Trophoblast cell (in vitro differentiated cells and primary cell): ENCODE results near the gene SPATA6.
A peak's percentile ranks its signal among the peaks of the same experiment; 100 is the strongest.
"Not testable (repeated sequence)": the region's sequence is repeated elsewhere in the genome, so short reads cannot be mapped to it uniquely, and the experiment has no call there.

Experiments used
- DNase-seq, 2 donors: peaks; one replicate each; pipeline ENCODE4 v3.0.0-alpha.2; 2016
- H2AFZ ChIP-seq: 2 replicates; pipeline ENCODE4 v1.6.1; 2013; ENCODE audit warnings: low read length, moderate library complexity, mild to moderate bottlenecking; ENCODE audit not compliant: insufficient read depth, poor library complexity
- H2AK5ac ChIP-seq: 2 replicates; pipeline ENCODE4 v1.6.1; 2013; ENCODE audit warnings: mild to moderate bottlenecking, low read length
- H2BK120ac ChIP-seq: 2 replicates; pipeline ENCODE4 v1.6.1; 2013; ENCODE audit warnings: low read length, mild to moderate bottlenecking, moderate library complexity; ENCODE audit not compliant: insufficient read depth, poor library complexity
- H2BK12ac ChIP-seq: 2 replicates; pipeline ENCODE4 v1.6.1; 2013; ENCODE audit warnings: mild to moderate bottlenecking, low read length, moderate library complexity
- H2BK5ac ChIP-seq: 2 replicates; pipeline ENCODE4 v1.6.1; 2013; ENCODE audit warnings: low read length, low read depth, moderate library complexity, mild to moderate bottlenecking; ENCODE audit not compliant: poor library complexity
- H3K14ac ChIP-seq: 2 replicates; pipeline ENCODE4 v1.6.1; 2013; ENCODE audit warnings: mild to moderate bottlenecking, low read length
- H3K18ac ChIP-seq: 2 replicates; pipeline ENCODE4 v1.6.1; 2013; ENCODE audit warnings: mild to moderate bottlenecking, low read length
- H3K23ac ChIP-seq: 2 replicates; pipeline ENCODE4 v1.6.1; 2013; ENCODE audit warnings: low read length
- H3K27ac ChIP-seq: 2 replicates; pipeline ENCODE4 v1.5.1; 2013; ENCODE audit warnings: low read depth, mild to moderate bottlenecking, inconsistent platforms, low read length, moderate library complexity
- H3K27me3 ChIP-seq: 2 replicates; pipeline ENCODE4 v1.6.1; 2013; ENCODE audit warnings: inconsistent platforms, mild to moderate bottlenecking, low read length, moderate library complexity; ENCODE audit not compliant: insufficient read depth
- H3K36me3 ChIP-seq, 2 experiments: 1 replicate in 1 of 2; 2 replicates in 1 of 2; pipeline ENCODE4 v1.6.1; 2013; ENCODE audit warnings: low read length in 2 of 2, mild to moderate bottlenecking in 2 of 2, moderate library complexity in 1 of 2; ENCODE audit not compliant: insufficient read depth in 2 of 2, control insufficient read depth in 1 of 2
- H3K4ac ChIP-seq: 2 replicates; pipeline ENCODE4 v1.6.1; 2013; ENCODE audit warnings: low read depth, mild to moderate bottlenecking, low read length, moderate library complexity
- H3K4me1 ChIP-seq, 2 experiments: 1 replicate in 1 of 2; 2 replicates in 1 of 2; pipeline ENCODE4 v1.6.1; 2013; ENCODE audit warnings: low read length in 2 of 2, mild to moderate bottlenecking in 2 of 2, moderate library complexity in 1 of 2; ENCODE audit not compliant: insufficient read depth in 2 of 2, control insufficient read depth in 1 of 2
- H3K4me2 ChIP-seq: 2 replicates; pipeline ENCODE4 v1.6.1; 2013; ENCODE audit warnings: inconsistent platforms, mild to moderate bottlenecking, low read length, moderate library complexity
- H3K4me3 ChIP-seq: 2 replicates; pipeline ENCODE4 v1.5.1; 2013; ENCODE audit warnings: mild to moderate bottlenecking, low read depth, low read length, inconsistent platforms
- H3K79me1 ChIP-seq: one replicate; pipeline ENCODE4 v1.6.1; 2013; ENCODE audit warnings: low read length
- H3K79me2 ChIP-seq: 2 replicates; pipeline ENCODE4 v1.6.1; 2013; ENCODE audit warnings: low read length, mild to moderate bottlenecking; ENCODE audit not compliant: control insufficient read depth, insufficient read depth, poor library complexity
- H3K9ac ChIP-seq: 2 replicates; pipeline ENCODE4 v1.6.1; 2013; ENCODE audit warnings: mild to moderate bottlenecking, low read length
- H3K9me3 ChIP-seq: 2 replicates; pipeline ENCODE4 v1.6.1; 2013; ENCODE audit warnings: low read depth, mild to moderate bottlenecking, control low read depth, inconsistent platforms, low read length; ENCODE audit not compliant: insufficient read depth
- H4K12ac ChIP-seq: 2 replicates; pipeline ENCODE4 v1.6.1; 2013; ENCODE audit warnings: low read depth, mild to moderate bottlenecking, low read length, moderate library complexity
- H4K8ac ChIP-seq: 2 replicates; pipeline ENCODE4 v1.6.1; 2013; ENCODE audit warnings: low read depth, mild to moderate bottlenecking, low read length, moderate library complexity
- H4K91ac ChIP-seq: one replicate; pipeline ENCODE4 v1.6.1; 2013; ENCODE audit warnings: low read depth, mild to moderate bottlenecking, low read length, moderate library complexity
- WGBS: extraction: QIAGEN DNeasy Blood & Tissue Kit; methylation state at CpG from one replicate; pipeline ENCODE4 v1.1.7; 2013; ENCODE audit warnings: missing lambda C conversion rate; ENCODE audit not compliant: insufficient read length, insufficient coverage; ENCODE audit errors: extremely low coverage; 5-methylcytosine and 5-hydroxymethylcytosine counted together

Gene SPATA6

GRCh38 chr1:48480504-48480903 is 8.5 kb upstream of the SPATA6 start:
- Histone ChIP-seq H3K4ac (no peak overlapping the region), H3K79me2 (no peaks in the 10 kb centered on the region), H4K12ac (no peak overlapping the region), H3K27ac (no peak overlapping the region), H2AK5ac (no peak overlapping the region), H3K14ac (no peak overlapping the region), H3K4me3 (no peak overlapping the region), H3K9ac (no peak overlapping the region), H2AFZ (no peak overlapping the region), H3K9me3 (peaks cover 7% of the 10 kb centered on the region), H3K27me3 (no peaks in the 10 kb centered on the region), H4K91ac (no peak overlapping the region), H2BK12ac (no peak overlapping the region), H4K8ac (no peak overlapping the region), H3K36me3 (no peaks in the 10 kb centered on the region), H3K4me1 (no peaks in the 10 kb centered on the region), H3K4me2 (no peak overlapping the region), H3K18ac (no peak overlapping the region), H3K79me1 (no peaks in the 10 kb centered on the region), H2BK120ac (no peak overlapping the region), H3K23ac (no peak overlapping the region), H2BK5ac (no peak overlapping the region)
- no peak for DNase-seq

DNA sequence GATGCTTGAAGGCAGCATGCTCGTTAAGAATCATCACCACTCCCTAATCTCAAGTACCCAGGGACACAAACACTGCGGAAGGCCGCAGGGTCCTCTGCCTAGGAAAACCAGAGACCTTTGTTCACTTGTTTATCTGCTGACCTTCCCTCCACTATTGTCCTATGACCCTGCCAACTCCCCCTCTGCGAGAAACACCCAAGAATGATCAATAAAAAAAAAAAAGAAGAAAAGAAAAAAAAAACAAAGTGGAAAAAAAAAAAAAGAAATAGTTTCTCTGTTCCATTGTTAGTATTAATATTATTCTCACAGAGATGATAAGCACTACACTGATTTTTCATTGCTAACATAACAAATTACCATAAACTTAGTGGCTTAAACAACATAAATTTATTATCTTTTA is 8.0 kb upstream of the SPATA6 start:
- not testable (repeated sequence) for H2AK5ac ChIP-seq, DNase-seq, H4K8ac ChIP-seq, H3K18ac ChIP-seq, H3K27me3 ChIP-seq, H4K12ac ChIP-seq, H3K27ac ChIP-seq, H3K9ac ChIP-seq, H3K14ac ChIP-seq, H3K9me3 ChIP-seq, H2BK120ac ChIP-seq, H3K79me1 ChIP-seq, H4K91ac ChIP-seq, H3K4me3 ChIP-seq, H3K4me2 ChIP-seq, H3K36me3 ChIP-seq, H3K79me2 ChIP-seq, H3K4me1 ChIP-seq, H2BK12ac ChIP-seq, H2AFZ ChIP-seq, H3K23ac ChIP-seq, H2BK5ac ChIP-seq, H3K4ac ChIP-seq
- no CpG with 5 or more reads among the region's 4 CpGs for WGBS

DNA sequence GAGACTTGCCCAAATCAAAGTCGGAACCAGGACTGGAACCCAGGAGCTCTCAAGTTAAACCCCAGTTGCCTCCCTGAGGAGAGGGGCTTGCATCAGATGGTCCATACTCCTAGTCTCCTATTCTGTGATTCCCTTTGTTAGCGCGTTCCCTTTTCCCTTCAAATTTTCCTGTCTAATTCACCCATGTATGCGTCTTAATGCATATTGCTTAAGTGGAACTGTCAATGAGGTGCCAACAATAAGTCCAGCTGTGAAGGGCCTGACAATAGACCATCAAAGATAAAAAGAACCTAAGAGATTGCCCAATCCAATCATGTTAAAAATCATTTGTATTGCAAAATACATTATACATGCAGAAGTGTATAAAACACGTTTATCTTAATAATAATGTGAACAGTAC is 634 bp upstream of the SPATA6 start:
- H3K79me1 ChIP-seq: no peaks in the 10 kb centered on the region
- no peak overlapping the region for H3K23ac ChIP-seq
- no peak overlapping the region for H4K91ac ChIP-seq
- H3K4me3 ChIP-seq: no peak overlapping the region
- DNase-seq: no peak
- no peak overlapping the region for H3K4ac ChIP-seq
- no peaks in the 10 kb centered on the region for H3K79me2 ChIP-seq
- no peaks in the 10 kb centered on the region for H3K27me3 ChIP-seq
- no peak overlapping the region for H3K27ac ChIP-seq
- no peak overlapping the region for H4K12ac ChIP-seq
- H3K9me3 ChIP-seq: peaks cover 4% of the 10 kb centered on the region
- no peak overlapping the region for H2BK12ac ChIP-seq
- H4K8ac ChIP-seq: peak overlapping the region; percentile 85
- no peak overlapping the region for H2BK5ac ChIP-seq
- no peak overlapping the region for H2BK120ac ChIP-seq
- no peaks in the 10 kb centered on the region for H3K36me3 ChIP-seq
- no peak overlapping the region for H3K18ac ChIP-seq
- H3K4me1 ChIP-seq: peaks cover 2 to 6% of the 10 kb centered on the region in 2 experiments
- H3K4me2 ChIP-seq: peak overlapping the region; percentile 65
- no peak overlapping the region for H2AK5ac ChIP-seq
- no peak overlapping the region for H3K14ac ChIP-seq
- peak overlapping the region; percentile 69 for H2AFZ ChIP-seq
- H3K9ac ChIP-seq: peak overlapping the region; percentile 43
- no CpG with 5 or more reads among the region's 5 CpGs for WGBS

DNA sequence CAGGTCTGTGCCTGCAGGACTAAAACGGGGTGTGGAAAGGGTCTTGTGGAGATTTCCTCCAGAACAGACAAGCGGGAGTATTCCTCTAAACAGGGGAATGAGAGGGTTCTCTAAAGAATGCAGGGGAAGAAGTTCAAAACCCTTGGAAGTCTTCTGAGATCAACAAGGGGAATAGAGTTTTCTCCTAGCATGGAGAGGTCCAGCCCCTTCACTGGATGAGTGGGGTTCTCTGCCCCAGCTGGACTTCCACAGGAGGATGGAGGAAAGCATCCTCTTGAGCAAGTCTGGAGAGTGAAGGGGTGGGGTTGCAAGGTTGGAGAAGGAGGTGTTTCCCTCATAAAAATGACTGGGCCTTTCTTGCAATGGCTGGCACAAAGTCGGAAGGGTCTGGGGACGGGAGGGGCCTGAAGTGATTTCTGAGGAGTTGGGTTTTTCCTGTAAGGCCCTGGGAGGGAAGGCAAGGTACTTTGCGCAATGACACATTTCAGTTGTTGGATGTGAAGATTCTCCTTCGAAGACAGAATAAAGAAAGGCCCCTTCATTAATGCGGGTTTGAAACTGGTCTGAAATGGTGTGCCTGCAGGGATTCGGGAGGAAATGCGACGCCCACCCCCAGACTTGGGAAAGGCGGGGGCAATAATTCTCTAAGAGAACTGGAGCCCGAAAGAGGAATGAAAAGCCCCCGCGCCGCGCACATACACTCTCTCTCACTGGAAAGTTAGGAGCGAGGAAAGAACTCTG is 884 bp downstream of the SPATA6 start:
- WGBS: no CpG with 5 or more reads among the region's 17 CpGs
- Histone ChIP-seq H3K23ac (no peak overlapping the region), H3K14ac (no peak overlapping the region), H2BK12ac (no peak overlapping the region), H3K27ac (no peak overlapping the region), H4K12ac (peak overlapping the region; percentile 49), H3K18ac (no peak overlapping the region), H4K91ac (no peak overlapping the region), H3K79me1 (no peaks in the 10 kb centered on the region), H2AFZ (peak overlapping the region; percentile 95), H3K4me2 (peak overlapping the region; percentile 68), H3K9me3 (peaks cover 4% of the 10 kb centered on the region), H3K4me1 (peaks cover 2 to 6% of the 10 kb centered on the region in 2 experiments), H3K4ac (no peak overlapping the region), H4K8ac (peak overlapping the region; percentile 84), H3K27me3 (no peaks in the 10 kb centered on the region), H3K9ac (no peak overlapping the region), H2BK120ac (no peak overlapping the region), H2BK5ac (no peak overlapping the region), H3K79me2 (no peaks in the 10 kb centered on the region), H3K4me3 (peak overlapping the region; percentile 84), H3K36me3 (no peaks in the 10 kb centered on the region), H2AK5ac (no peak overlapping the region)
- peak in 1 of 2 donors; percentile 9 for DNase-seq
